Smooth muscle cell (in vitro differentiated cells): ENCODE results near the gene OR10G8. TPM values are rescaled to one million over a fixed set of nuclear protein-coding genes. Genes with fewer than 3 reads are reported as not detected.
A peak's percentile ranks its signal among the peaks of the same experiment; 100 is the strongest.

Source experiments
- DNase-seq: peaks from one replicate; lab custom pipeline; 2025; ENCODE audit not compliant: unreplicated experiment; lab: John Stamatoyannopoulos, UW
- H2AFZ ChIP-seq: fragments of 200-600 bp; sonication (generic); 2 replicates; pipeline ENCODE4 v1.6.0; 2016; ENCODE audit warnings: antibody characterized with exemption, low read depth, mild to moderate bottlenecking
- H3F3A ChIP-seq: fragments of 200-600 bp; sonication (generic); 2 replicates; pipeline ENCODE4 v1.6.0; 2017; ENCODE audit warnings: antibody characterized with exemption, low read depth
- H3K27ac ChIP-seq: fragments of 200-600 bp; sonication (generic); 2 replicates; pipeline ENCODE4 v1.5.1; 2016; ENCODE audit warnings: low read depth, mild to moderate bottlenecking
- H3K27me3 ChIP-seq: fragments of 200-600 bp; sonication (generic); 2 replicates; pipeline ENCODE4 v1.6.1; 2016; ENCODE audit warnings: low read depth, mild to moderate bottlenecking
- H3K36me3 ChIP-seq: fragments of 200-600 bp; sonication (generic); 2 replicates; pipeline ENCODE4 v1.5.1; 2016; ENCODE audit warnings: low read depth
- H3K4me1 ChIP-seq: fragments of 200-600 bp; sonication (generic); 2 replicates; pipeline ENCODE4 v1.5.1; 2016; ENCODE audit warnings: low read depth
- H3K4me2 ChIP-seq: fragments of 200-600 bp; sonication (generic); 2 replicates; pipeline ENCODE4 v1.6.0; 2016; ENCODE audit warnings: mild to moderate bottlenecking
- H3K4me3 ChIP-seq: fragments of 200-600 bp; sonication (generic); 2 replicates; pipeline ENCODE4 v1.5.1; 2016; ENCODE audit warnings: mild to moderate bottlenecking
- H3K79me2 ChIP-seq: fragments of 200-600 bp; sonication (generic); 2 replicates; pipeline ENCODE4 v1.6.0; 2016; ENCODE audit warnings: low read depth, mild to moderate bottlenecking
- H3K9ac ChIP-seq: fragments of 200-600 bp; sonication (generic); 2 replicates; pipeline ENCODE4 v1.6.0; 2016; ENCODE audit warnings: low read depth
- H3K9me3 ChIP-seq: fragments of 200-600 bp; sonication (generic); replicated peaks from 2 replicates; pipeline ENCODE4 v1.5.1; 2016; ENCODE audit warnings: low read depth
- H4K20me1 ChIP-seq: fragments of 200-600 bp; sonication (generic); 2 replicates; pipeline ENCODE4 v1.6.0; 2016; ENCODE audit warnings: low read depth
- WGBS: methylation state at CpG from one replicate; pipeline ENCODE4 v1.1.7; 2016; ENCODE audit warnings: low lambda C conversion rate; 5-methylcytosine and 5-hydroxymethylcytosine counted together
- polyA plus RNA-seq: library from polyadenylated mRNA; unstranded; fragments of >200 nt; fragmentation: Nextera tagmentation; extraction: Ambion mirVana; gene quantifications from 2 replicates; pipeline ENCODE4 v1.2.1, GENCODE V29; 2016
- total RNA-seq: library from RNA; depleted of rRNA; stranded (reverse); fragments of >200 nt; gene quantifications from 2 replicates; pipeline ENCODE4 v1.2.3, GENCODE V29; 2014
- TF ChIP-seq, protein P1 (sequence below): fragments of 200-600 bp; sonication (generic); IDR thresholded peaks from 2 replicates; pipeline ENCODE4 v1.5.1; 2017; ENCODE audit warnings: borderline replicate concordance, mild to moderate bottlenecking, antibody characterized with exemption; ENCODE audit not compliant: insufficient read depth, poor library complexity, severe bottlenecking

OR10G8 gene
- total and polyA plus RNA-seq, 2 experiments from 2014 or later: not detected

DNA sequence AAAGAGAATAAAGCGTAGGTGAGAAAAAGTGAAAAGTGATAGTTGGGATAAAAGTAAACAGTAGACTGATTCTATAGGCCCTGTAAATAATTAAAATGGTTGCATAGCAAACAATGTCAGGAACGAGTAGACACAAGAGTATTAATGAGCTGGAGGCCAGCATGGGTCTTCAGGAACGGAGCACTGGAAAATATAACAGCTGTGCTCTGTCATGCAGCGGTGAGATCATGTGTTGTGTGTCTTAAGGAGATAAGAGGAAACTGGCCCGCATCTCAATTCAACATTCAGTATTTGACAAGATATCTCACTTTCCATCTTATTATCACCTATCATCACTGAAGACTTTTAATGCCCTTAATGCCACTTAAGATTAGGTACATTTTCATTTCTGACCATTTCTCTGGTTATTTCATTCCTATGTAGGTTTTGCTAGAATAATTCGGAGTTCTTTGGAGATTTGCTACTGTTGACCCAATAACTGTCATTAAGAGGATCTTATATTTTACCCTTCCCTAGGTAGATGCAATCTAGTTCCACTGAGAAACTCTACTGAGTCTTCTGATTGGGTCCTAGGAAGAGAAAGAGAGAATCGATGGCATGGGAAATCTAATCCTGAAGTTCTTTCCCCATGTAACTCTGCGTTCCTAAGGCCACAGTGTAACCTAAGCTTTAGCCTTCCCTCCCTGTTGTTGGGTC is 53.2 kb downstream of the OR10G8 start:
- H3K27ac ChIP-seq: peak overlapping the region; percentile 82
- no peak overlapping the region for H3K4me3 ChIP-seq
- H3K4me2 ChIP-seq: no peak overlapping the region
- 51% methylated on average over 8 of the region's 8 CpGs for WGBS
- no peaks in the 10 kb centered on the region for H3K79me2 ChIP-seq
- H2AFZ ChIP-seq: no peak overlapping the region
- H3K27me3 ChIP-seq: no peaks in the 10 kb centered on the region
- no peaks in the 10 kb centered on the region for H4K20me1 ChIP-seq
- H3K4me1 ChIP-seq: no peaks in the 10 kb centered on the region
- no peak for DNase-seq
- no peaks in the 10 kb centered on the region for H3K9me3 ChIP-seq
- H3K36me3 ChIP-seq: no peaks in the 10 kb centered on the region
- H3F3A ChIP-seq: no peaks in the 10 kb centered on the region
- H3K9ac ChIP-seq: peak overlapping the region; percentile 4
- TF ChIP-seq, protein P1, sequence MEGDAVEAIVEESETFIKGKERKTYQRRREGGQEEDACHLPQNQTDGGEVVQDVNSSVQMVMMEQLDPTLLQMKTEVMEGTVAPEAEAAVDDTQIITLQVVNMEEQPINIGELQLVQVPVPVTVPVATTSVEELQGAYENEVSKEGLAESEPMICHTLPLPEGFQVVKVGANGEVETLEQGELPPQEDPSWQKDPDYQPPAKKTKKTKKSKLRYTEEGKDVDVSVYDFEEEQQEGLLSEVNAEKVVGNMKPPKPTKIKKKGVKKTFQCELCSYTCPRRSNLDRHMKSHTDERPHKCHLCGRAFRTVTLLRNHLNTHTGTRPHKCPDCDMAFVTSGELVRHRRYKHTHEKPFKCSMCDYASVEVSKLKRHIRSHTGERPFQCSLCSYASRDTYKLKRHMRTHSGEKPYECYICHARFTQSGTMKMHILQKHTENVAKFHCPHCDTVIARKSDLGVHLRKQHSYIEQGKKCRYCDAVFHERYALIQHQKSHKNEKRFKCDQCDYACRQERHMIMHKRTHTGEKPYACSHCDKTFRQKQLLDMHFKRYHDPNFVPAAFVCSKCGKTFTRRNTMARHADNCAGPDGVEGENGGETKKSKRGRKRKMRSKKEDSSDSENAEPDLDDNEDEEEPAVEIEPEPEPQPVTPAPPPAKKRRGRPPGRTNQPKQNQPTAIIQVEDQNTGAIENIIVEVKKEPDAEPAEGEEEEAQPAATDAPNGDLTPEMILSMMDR: no peak

Other genes starting within 250 kb of the OR10G8 start
- gene OR6M1, start 220.4 kb upstream of the OR10G8 start, total RNA-seq: not detected in 2 replicates
- not detected in 2 replicates for gene OR6M1, start 220.4 kb upstream of the OR10G8 start, polyA plus RNA-seq
- gene TMEM225, start 141.1 kb upstream of the OR10G8 start, total RNA-seq: not detected in 2 replicates
- not detected in 2 replicates for gene TMEM225, start 141.1 kb upstream of the OR10G8 start, polyA plus RNA-seq
- not detected in 2 replicates for gene OR8D4, start 124.6 kb upstream of the OR10G8 start, total RNA-seq
- not detected in 2 replicates for gene OR8D4, start 124.6 kb upstream of the OR10G8 start, polyA plus RNA-seq
- not detected in 2 replicates for gene OR4D5, start 87.2 kb upstream of the OR10G8 start, total RNA-seq
- not detected in 2 replicates for gene OR4D5, start 87.2 kb upstream of the OR10G8 start, polyA plus RNA-seq
- gene OR6T1, start 83.0 kb upstream of the OR10G8 start, total RNA-seq: not detected in 2 replicates
- not detected in 2 replicates for gene OR6T1, start 83.0 kb upstream of the OR10G8 start, polyA plus RNA-seq
- not detected in 2 replicates for gene OR10S1, start 49.0 kb upstream of the OR10G8 start, total RNA-seq
- gene OR10S1, start 49.0 kb upstream of the OR10G8 start, polyA plus RNA-seq: not detected in 2 replicates
- gene OR10G6, start 31.6 kb upstream of the OR10G8 start, total RNA-seq: not detected in 2 replicates
- not detected in 2 replicates for gene OR10G6, start 31.6 kb upstream of the OR10G8 start, polyA plus RNA-seq
- not detected in 2 replicates for gene OR10G4, start 13.8 kb upstream of the OR10G8 start, total RNA-seq
- not detected in 2 replicates for gene OR10G4, start 13.8 kb upstream of the OR10G8 start, polyA plus RNA-seq
- gene OR10G9, start 3.8 kb upstream of the OR10G8 start, total RNA-seq: not detected in 2 replicates
- gene OR10G9, start 3.8 kb upstream of the OR10G8 start, polyA plus RNA-seq: not detected in 2 replicates
- not detected in 2 replicates for gene OR10G7, start 14.5 kb downstream of the OR10G8 start, total RNA-seq
- not detected in 2 replicates for gene OR10G7, start 14.5 kb downstream of the OR10G8 start, polyA plus RNA-seq
- gene VWA5A, start 88.7 kb downstream of the OR10G8 start, total RNA-seq: 10.1 and 11.5 TPM in 2 replicates
- 12.3 and 16.0 TPM in 2 replicates for gene VWA5A, start 88.7 kb downstream of the OR10G8 start, polyA plus RNA-seq
- not detected in 2 replicates for gene OR10D3, start 156.5 kb downstream of the OR10G8 start, total RNA-seq
- not detected in 2 replicates for gene OR10D3, start 156.5 kb downstream of the OR10G8 start, polyA plus RNA-seq
- not detected in 2 replicates for gene OR8G1, start 214.3 kb downstream of the OR10G8 start, total RNA-seq
- not detected in 2 replicates for gene OR8G1, start 214.3 kb downstream of the OR10G8 start, polyA plus RNA-seq
- not detected in 2 replicates for gene OR8G5, start 229.6 kb downstream of the OR10G8 start, total RNA-seq
- not detected in 2 replicates for gene OR8G5, start 229.6 kb downstream of the OR10G8 start, polyA plus RNA-seq